Effector CD4-positive, alpha-beta T cell (primary cell): ENCODE results near the gene WDCP.
"Not testable (repeated sequence)": the region's sequence is repeated elsewhere in the genome, so short reads cannot be mapped to it uniquely, and the experiment has no call there.

Source experiments
- DNase-seq: peaks from one replicate; pipeline ENCODE4 v3.0.0-alpha.2; 2020

WDCP gene

GRCh38 chr2:24022324-24022974 is 24.7 kb downstream of the WDCP start:
- DNase-seq, result no peak

DNA sequence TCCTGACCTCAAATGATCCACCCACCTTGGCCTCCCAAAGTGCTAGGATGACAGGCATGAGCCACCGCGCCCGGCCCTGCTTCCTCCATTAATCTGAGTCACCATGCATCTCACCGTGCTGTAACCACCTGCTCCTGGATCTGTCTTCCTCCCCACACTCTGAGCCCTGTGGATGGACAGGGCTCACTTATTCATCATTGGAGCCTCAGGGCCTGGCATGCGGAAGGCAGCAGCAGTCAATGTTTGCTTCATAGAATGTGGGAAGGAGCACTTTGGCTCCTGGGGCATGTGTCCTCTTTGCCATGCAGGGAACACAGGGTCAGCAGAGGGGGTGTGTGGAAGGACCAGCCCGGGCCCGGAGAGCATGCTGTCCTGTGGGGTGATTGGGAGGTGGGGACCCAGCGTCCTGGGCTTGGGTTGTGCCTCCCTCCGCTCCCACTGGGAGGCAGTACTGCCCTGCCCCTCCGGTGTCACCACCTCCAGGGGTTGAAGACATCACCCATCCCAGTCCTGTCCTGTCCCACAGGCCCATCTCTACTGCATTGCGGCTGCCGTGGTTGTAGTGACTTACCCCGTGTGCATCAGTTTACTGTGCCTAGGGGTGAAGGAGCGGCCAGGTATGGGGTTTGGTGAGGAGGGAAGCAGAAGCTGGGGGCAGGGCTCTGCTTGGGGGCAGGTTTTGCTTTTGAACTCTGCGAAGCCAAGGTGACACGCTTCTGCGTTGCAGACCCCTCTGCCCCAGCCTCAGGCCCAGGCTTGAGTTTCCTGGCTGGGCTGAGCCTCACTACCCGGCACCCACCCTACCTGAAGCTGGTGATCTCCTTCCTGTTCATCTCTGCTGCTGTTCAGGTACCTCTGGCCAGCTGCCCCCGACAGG is 25.8 kb downstream of the WDCP start:
- DNase-seq, result no peak

- no peak for DNase-seq
Observed at GRCh38 chr2:24020244-24020643, 26.9 kb downstream of the WDCP start.

DNA sequence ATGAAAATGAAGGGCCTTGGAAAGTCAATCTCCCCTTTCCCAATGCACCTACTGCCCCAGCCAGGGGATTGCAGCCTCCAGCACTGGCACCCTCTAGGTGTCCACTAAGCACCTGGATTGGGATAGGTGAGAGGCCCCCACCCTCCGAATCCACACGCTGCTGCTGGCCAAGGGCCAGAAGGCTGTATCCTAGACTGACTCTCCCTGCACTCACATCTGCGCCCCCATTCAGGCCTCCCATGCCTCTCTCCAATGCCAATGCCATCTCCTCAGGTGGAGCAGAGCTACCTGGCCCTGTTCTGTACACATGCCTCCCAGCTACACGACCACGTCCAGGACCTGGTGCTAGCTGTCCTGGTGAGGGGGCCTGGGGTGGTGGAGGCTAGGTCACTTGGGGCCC is 27.5 kb downstream of the WDCP start:
- no peak for DNase-seq

- DNase-seq, result no peak
Observed at GRCh38 chr2:24018241-24018640, 28.9 kb downstream of the WDCP start.

- no peak for DNase-seq
Observed at GRCh38 chr2:24017711-24018110, 29.5 kb downstream of the WDCP start.

- no peak for DNase-seq
Observed at GRCh38 chr2:24016853-24017703, 30.1 kb downstream of the WDCP start.

GRCh38 chr2:24016376-24016761 is 30.8 kb downstream of the WDCP start:
- DNase-seq, result no peak

- no peak for DNase-seq
Observed at GRCh38 chr2:24015562-24016375, 31.4 kb downstream of the WDCP start.

GRCh38 chr2:24014902-24015301 is 32.3 kb downstream of the WDCP start:
- not testable (repeated sequence) for DNase-seq

DNA sequence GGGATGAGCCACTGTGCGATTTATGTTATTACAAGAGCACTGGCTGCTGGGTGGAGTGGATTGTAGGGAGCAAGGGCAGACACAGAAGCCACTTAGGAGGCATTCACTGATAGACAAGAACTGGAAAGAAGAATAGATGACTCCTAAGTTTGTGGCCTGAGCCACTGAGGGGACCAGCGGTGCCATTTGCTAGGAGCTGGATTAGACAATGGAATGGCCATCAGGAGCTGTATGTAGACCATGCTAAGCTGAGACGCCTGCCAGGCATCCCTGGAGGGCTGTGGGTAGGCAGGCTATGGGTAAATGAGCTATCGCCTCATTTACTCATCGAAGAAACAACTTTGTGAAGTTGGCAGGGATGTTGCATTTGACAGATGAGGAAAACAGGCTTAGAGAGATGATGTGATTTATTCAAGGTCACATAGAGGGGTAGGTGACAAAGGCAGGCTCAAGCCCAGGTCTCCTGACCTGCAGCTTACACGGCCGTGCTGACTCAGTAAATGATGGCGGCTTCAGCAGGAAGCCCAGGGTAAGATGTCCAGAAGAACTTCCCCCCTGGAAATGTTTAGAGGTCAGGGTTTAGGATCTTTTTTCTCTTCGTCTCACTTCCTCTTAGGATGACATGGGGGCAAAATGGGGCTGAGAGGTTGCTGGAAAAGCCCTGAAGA is 34.5 kb downstream of the WDCP start:
- DNase-seq, result no peak

- DNase-seq, result no peak
Observed at GRCh38 chr2:24011250-24012104, 35.7 kb downstream of the WDCP start.

DNA sequence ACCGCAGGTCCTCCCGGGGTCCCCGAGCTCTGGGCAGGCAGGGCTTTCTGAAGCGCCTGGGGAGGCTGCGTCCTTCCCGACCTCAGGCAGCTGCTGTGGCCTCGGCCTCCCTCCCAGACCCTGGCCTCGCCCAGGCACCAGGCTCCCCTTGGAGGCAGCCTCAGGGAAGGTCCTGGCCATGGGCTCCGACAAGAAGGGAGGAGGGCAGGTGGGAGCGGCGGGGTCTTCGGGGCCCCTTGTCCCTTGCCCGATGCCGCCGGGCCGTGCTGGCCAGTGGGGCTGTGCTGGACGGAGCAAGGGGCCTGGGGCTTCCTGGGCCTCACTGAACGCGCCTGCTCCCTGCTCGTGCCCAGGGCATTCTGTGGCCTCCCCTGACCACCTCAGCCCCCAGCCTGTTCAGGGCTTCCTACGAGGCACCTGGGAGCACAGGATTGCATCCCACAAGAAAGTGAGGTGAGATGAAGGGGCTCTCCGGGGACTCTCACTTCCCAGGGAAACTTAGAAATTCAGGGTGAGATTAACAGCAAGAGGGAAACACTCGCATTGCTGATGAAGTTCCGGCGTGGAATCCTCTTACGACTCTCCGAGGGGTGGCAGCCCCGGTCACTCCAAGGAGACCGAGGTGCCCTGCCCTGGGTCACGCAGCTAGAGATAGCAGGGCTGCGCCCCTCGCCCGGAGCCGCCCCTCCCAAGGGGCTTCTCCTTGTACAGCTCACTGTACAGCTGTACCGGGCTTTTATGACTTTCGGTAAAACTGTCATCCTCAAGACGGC is 36.5 kb downstream of the WDCP start:
- DNase-seq, result no peak

GRCh38 chr2:24009680-24010476 is 37.3 kb downstream of the WDCP start, which contains the start of gene MFSD2B:
TSS of gene MFSD2B (plus strand) at chr2:24010085. CDS start at chr2:24010097, 12 bp downstream.
- DNase-seq, result no peak

DNA sequence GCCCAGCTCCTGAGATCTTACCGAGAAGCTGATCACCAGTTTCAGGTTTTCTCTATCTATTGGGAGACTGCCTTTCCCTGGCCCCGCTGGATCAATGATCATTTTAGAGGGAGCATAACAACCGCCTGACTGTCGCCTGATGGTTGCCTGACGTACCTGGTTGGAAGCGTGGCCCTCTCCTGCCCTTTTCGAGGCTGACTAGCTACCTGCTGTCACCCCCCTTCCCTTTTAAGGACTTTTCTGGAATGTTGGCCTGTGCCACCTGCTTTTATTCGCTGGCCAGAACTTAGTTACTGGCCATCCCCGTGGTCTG is 37.9 kb downstream of the WDCP start:
- DNase-seq, result no peak

DNA sequence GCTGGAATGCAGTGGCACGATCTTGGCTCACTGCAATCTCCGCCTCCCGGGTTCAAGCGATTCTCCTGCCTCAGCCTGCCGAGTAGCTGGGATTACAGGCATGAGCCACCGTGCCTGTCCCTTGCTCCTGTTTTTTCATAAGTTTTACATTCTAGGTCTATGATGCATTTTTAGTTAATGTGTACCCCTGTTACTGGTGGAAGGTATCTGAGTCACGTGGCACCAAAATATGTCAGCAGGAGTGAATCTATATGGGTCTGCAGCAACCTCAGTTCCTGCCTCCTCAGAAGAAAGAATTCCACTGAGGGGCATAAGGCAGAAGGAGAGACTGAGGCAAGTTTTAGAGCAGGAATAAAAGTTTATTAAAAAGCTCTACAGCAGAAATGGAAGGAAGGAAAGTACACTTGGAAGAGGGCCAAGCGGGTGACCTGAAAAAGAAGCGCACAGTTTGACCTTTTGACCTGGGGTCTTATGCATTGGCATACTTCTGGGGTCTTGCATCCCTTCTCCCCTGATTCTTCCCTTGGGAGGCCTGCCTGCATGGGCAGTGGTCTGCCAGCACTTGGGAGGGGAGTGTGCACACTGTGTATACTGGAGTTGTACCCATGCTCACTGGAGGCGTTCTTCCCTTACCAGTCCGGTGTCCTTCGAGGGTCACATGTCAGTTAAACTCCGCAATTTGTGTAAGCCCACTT is 38.4 kb downstream of the WDCP start:
- no peak for DNase-seq

- DNase-seq, result no peak
Observed at GRCh38 chr2:24007693-24008092, 39.5 kb downstream of the WDCP start.

- no peak for DNase-seq
Observed at GRCh38 chr2:23994567-23994966, 52.6 kb downstream of the WDCP start.
